IMR-90 (cell line): ENCODE data around the gene ABHD2. TPM values are rescaled to one million over a fixed set of nuclear protein-coding genes. Genes with fewer than 3 reads are reported as not detected.
"Not testable (repeated sequence)": the region's sequence is repeated elsewhere in the genome, so short reads cannot be mapped to it uniquely, and the experiment has no call there.

Experiments
- ATAC-seq: fragments of 200-7000 bp; cut with Tn5 transposase; 2 replicates; pipeline ENCODE4 v1.9.1; 2020; ENCODE audit warnings: low read depth, mild to moderate bottlenecking, moderate library complexity
- BruUV-seq: library from RNA; stranded (reverse); fragments of 400-500 nt; replicated peaks from 2 replicates; lab custom pipeline; 2021; lab: Mats Ljungman, UMichigan
- CTCF ChIA-PET: fragments of 300-600 bp; formaldehyde crosslinking; extraction: SDS; loops from one replicate; lab custom pipeline; 2021; ENCODE audit warnings: antibody characterized with exemption; lab: Yijun Ruan, JAX
- POLR2A ChIA-PET: fragments of 300-600 bp; sonication (Branson Sonifier 250); formaldehyde crosslinking; loops from one replicate; lab custom pipeline; 2022; ENCODE audit warnings: antibody characterized with exemption; ENCODE audit not compliant: unreplicated experiment; lab: Charles Lee
- DNase-seq: peaks from one replicate; pipeline ENCODE4 v3.0.0; 2013
- H2AFZ ChIP-seq: replicated peaks from 2 replicates; pipeline ENCODE3; 2013; ENCODE audit warnings: low read length, mild to moderate bottlenecking; ENCODE audit not compliant: poor library complexity
- H2AK5ac ChIP-seq: 2 replicates; pipeline ENCODE4 v1.6.1; 2013; ENCODE audit warnings: low read depth, low read length, inconsistent platforms
- H2AK9ac ChIP-seq: replicated peaks from 2 replicates; pipeline ENCODE3; 2013; ENCODE audit warnings: mild to moderate bottlenecking, low read depth, low read length, moderate library complexity; ENCODE audit not compliant: poor library complexity
- H2BK120ac ChIP-seq: 2 replicates; pipeline ENCODE4 v1.6.1; 2013; ENCODE audit warnings: low read depth, low read length, inconsistent platforms
- H2BK15ac ChIP-seq: 3 replicates; pipeline ENCODE4 v1.6.1; 2013; ENCODE audit warnings: low read depth, low read length, inconsistent platforms
- H2BK20ac ChIP-seq: 2 replicates; pipeline ENCODE4 v1.6.1; 2013; ENCODE audit warnings: low read depth, mild to moderate bottlenecking, inconsistent platforms, low read length, moderate library complexity
- H2BK5ac ChIP-seq: 2 replicates; pipeline ENCODE4 v1.6.1; 2013; ENCODE audit warnings: mild to moderate bottlenecking, low read depth, low read length, inconsistent platforms; ENCODE audit not compliant: poor library complexity, severe bottlenecking
- H3K14ac ChIP-seq: replicated peaks from 2 replicates; pipeline ENCODE4 v1.6.1; 2013; ENCODE audit warnings: low read depth, low read length, inconsistent platforms
- H3K18ac ChIP-seq: 2 replicates; pipeline ENCODE4 v1.6.1; 2013; ENCODE audit warnings: low read depth, low read length, control low read depth
- H3K23ac ChIP-seq: 2 replicates; pipeline ENCODE4 v1.6.1; 2013; ENCODE audit warnings: low read depth, low read length, inconsistent platforms
- H3K27ac ChIP-seq: 2 replicates; pipeline ENCODE4 v1.5.1; 2013; ENCODE audit warnings: mild to moderate bottlenecking, control low read depth, low read length; ENCODE audit not compliant: insufficient read depth
- H3K27me3 ChIP-seq: 2 replicates; pipeline ENCODE4 v1.6.1; 2013; ENCODE audit warnings: low read length; ENCODE audit not compliant: control insufficient read depth, insufficient read depth
- H3K36me3 ChIP-seq: 2 replicates; pipeline ENCODE4 v1.6.1; 2013; ENCODE audit warnings: low read length, mixed read lengths; ENCODE audit not compliant: control insufficient read depth, insufficient read depth
- H3K4ac ChIP-seq: 2 replicates; pipeline ENCODE4 v1.6.1; 2013; ENCODE audit warnings: low read depth, low read length, inconsistent platforms
- H3K4me1 ChIP-seq: 2 replicates; pipeline ENCODE4 v1.6.1; 2013; ENCODE audit warnings: low read length, mixed read lengths; ENCODE audit not compliant: control insufficient read depth, insufficient read depth
- H3K4me2 ChIP-seq: 2 replicates; pipeline ENCODE4 v1.6.1; 2013; ENCODE audit warnings: low read depth, mild to moderate bottlenecking, control low read depth, low read length, moderate library complexity
- H3K4me3 ChIP-seq: 2 replicates; pipeline ENCODE4 v1.5.1; 2013; ENCODE audit warnings: low read depth, mild to moderate bottlenecking, control low read depth, low read length, moderate library complexity; ENCODE audit not compliant: insufficient read depth
- H3K56ac ChIP-seq: 2 replicates; pipeline ENCODE4 v1.6.1; 2013; ENCODE audit warnings: low read length, inconsistent platforms; ENCODE audit not compliant: insufficient read depth; ENCODE audit errors: extremely low read depth
- H3K79me1 ChIP-seq, 2 experiments: 2 replicates each; pipeline ENCODE4 v1.6.1; 2013; ENCODE audit warnings: low read length in 2 of 2, inconsistent platforms in 1 of 2, low read depth in 1 of 2
- H3K9ac ChIP-seq: 2 replicates; pipeline ENCODE4 v1.6.1; 2013; ENCODE audit warnings: low read depth, low read length, control low read depth
- H3K9me1 ChIP-seq: 2 replicates; pipeline ENCODE4 v1.6.1; 2013; ENCODE audit warnings: low read length, inconsistent platforms; ENCODE audit not compliant: insufficient read depth
- H3K9me3 ChIP-seq: 2 replicates; pipeline ENCODE4 v1.6.1; 2013; ENCODE audit warnings: low read length; ENCODE audit not compliant: control insufficient read depth, insufficient read depth
- H4K20me1 ChIP-seq: 2 replicates; pipeline ENCODE4 v1.6.1; 2013; ENCODE audit warnings: low read length, inconsistent platforms; ENCODE audit not compliant: insufficient read depth
- H4K5ac ChIP-seq: 2 replicates; pipeline ENCODE4 v1.6.1; 2013; ENCODE audit warnings: mild to moderate bottlenecking, low read depth, low read length, control low read depth
- H4K8ac ChIP-seq, 2 experiments: 2 replicates each; pipeline ENCODE4 v1.6.1; 2013; ENCODE audit warnings: low read depth in 2 of 2, low read length in 2 of 2, control low read depth in 1 of 2, inconsistent platforms in 1 of 2
- H4K91ac ChIP-seq: 2 replicates; pipeline ENCODE4 v1.6.1; 2013; ENCODE audit warnings: low read depth, low read length, inconsistent platforms; ENCODE audit not compliant: insufficient read depth
- CHD1 ChIP-seq: IDR thresholded peaks from 2 replicates; pipeline ENCODE4 v1.6.1; 2012; ENCODE audit warnings: low read depth, low read length, improper control_type of control experiment
- RFX5 ChIP-seq: IDR thresholded peaks from 2 replicates; pipeline ENCODE4 v1.8.0; 2012; ENCODE audit warnings: low read depth, mild to moderate bottlenecking, low read length, moderate library complexity
- SMC3 ChIP-seq: fragments of 150-350 bp; IDR thresholded peaks from 2 replicates; pipeline ENCODE4 v1.6.1; 2016; ENCODE audit warnings: low read depth, mild to moderate bottlenecking, antibody characterized with exemption, low read length, moderate library complexity
- WGBS, 2 experiments: methylation state at CpG; one replicate each; pipeline versions ENCODE4 v1.1.5 to v1.1.7; 2013; ENCODE audit warnings: missing lambda C conversion rate in 2 of 2; ENCODE audit not compliant: insufficient read length in 1 of 2; ENCODE audit errors: extremely low coverage in 2 of 2; 5-methylcytosine and 5-hydroxymethylcytosine counted together
- dilution Hi-C: fragments of 300-500 bp; cut with HindIII; formaldehyde crosslinking; loops from one replicate; pipeline ENCODE4 v1.14.3; 2018; ENCODE audit warnings: low sequenced_read_pairs; ENCODE audit not compliant: unreplicated experiment
- in situ Hi-C: fragments of 300-500 bp; cut with MboI; formaldehyde crosslinking; loops from 3 replicates; pipeline ENCODE4 v1.14.3; 2019; ENCODE audit warnings: low sequenced_read_pairs, inconsistent platforms, mixed read lengths
- intact Hi-C: fragments of 100-400 bp; cut with micrococcal nuclease; formaldehyde crosslinking; loops from 2 replicates; pipeline ENCODE4 v1.10.0; 2022
- polyA plus RNA-seq, 3 experiments: library from polyadenylated mRNA; depleted of rRNA; stranded (reverse); fragments of >200 nt; gene quantifications; 2 replicates each; pipeline ENCODE4 v1.2.3, GENCODE V29; 2012; ENCODE audit warnings: low replicate concordance in 1 of 3
- total RNA-seq: library from RNA; depleted of rRNA; stranded (reverse); fragments of >200 nt; gene quantifications from 2 replicates; pipeline ENCODE4 v1.2.3, GENCODE V29; 2012
- TF ChIP-seq, protein P1 (sequence below): fragments of 150-350 bp; IDR thresholded peaks from 2 replicates; pipeline ENCODE4 v1.6.1; 2016; ENCODE audit warnings: low read depth, mild to moderate bottlenecking, low read length, moderate library complexity, borderline replicate concordance

ABHD2 gene
- total and polyA plus RNA-seq, 2 of the 4 experiments (the other 2 are of a cell fraction) = 31.2 to 62.9 TPM

DNA sequence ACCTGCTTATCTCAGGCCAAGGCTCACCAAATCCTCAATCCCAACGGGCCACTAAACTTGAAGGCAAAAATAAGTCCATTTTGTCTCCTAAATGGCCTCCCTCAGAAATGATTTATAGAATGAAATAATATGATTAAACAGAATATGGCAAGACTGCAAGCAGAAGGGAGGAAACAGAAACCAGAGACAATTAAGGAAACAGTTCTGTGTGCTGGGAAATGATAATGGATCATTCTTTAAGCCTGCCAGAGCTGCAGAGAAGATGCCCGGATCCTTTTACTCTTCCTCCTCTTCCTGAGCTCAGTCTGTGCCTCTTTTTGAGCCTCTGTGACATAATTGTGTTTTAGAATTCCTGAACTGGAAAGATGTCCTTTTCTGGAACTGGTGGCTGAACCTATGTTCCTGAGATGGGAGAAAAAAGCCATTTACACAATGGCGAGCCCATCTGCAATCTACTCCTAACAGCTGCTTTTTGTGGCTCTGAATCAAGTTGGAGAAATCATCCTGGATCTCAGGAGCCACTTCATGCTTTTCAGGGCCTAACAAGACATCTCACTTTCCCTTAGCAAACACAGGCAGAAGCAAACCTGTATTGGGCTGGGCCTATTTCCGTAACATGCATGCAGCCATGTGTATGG lies 2.8 kb upstream of the ABHD2 start:
- dilution Hi-C loops = no loop called here
- Histone ChIP-seq H2AK9ac (no peak overlapping the region), H3K4me2 (no peak overlapping the region), H4K5ac (peak overlapping the region; percentile 58; the same call in 1 of the 2 replicates), H3K18ac (peak overlapping the region; percentile 1; the same call in 1 of the 2 replicates), H2AFZ (no peak overlapping the region), H2AK5ac (peak overlapping the region; percentile 27; the same call in 1 of the 2 replicates), H3K14ac (peak overlapping the region; percentile 68; the same call in 1 of the 2 replicates), H3K79me1 (peaks cover 5 to 18% of the 10 kb centered on the region in 2 experiments; a peak in 3 of 4 replicates), H3K4me1 (peaks cover 12% of the 10 kb centered on the region), H2BK120ac (peak overlapping the region; percentile 42; the same call in 1 of the 2 replicates), H3K9me3 (no peaks in the 10 kb centered on the region), H3K4ac (peak overlapping the region; percentile 21; the same call in 1 of the 2 replicates), H2BK20ac (peak overlapping the region; percentile 53), H3K27ac (no peak overlapping the region), H3K9ac (no peak overlapping the region; the same call in 1 of the 2 replicates), H4K8ac (peak overlapping the region; percentile 16 to 38; a peak in 2 of 4 replicates), H3K36me3 (no peaks in the 10 kb centered on the region), H3K4me3 (no peak overlapping the region), H4K91ac (no peak overlapping the region), H3K23ac (peak overlapping the region; percentile 12; the same call in 1 of the 2 replicates), H3K9me1 (peaks cover 9% of the 10 kb centered on the region; the same call in 1 of the 2 replicates), H3K56ac (no peak overlapping the region), H4K20me1 (no peaks in the 10 kb centered on the region), H2BK5ac (no peak overlapping the region), H3K27me3 (no peaks in the 10 kb centered on the region), H2BK15ac (peak overlapping the region; percentile 49; the same call in 1 of the 3 replicates)
- POLR2A ChIA-PET = no interaction called here
- no TSS peak for BruUV-seq
- ATAC-seq (no peak), DNase-seq (no peak)
- TF ChIP-seq RFX5 (no peak), CHD1 (no peak), SMC3 (no peak)
- TF ChIP-seq, protein P1, sequence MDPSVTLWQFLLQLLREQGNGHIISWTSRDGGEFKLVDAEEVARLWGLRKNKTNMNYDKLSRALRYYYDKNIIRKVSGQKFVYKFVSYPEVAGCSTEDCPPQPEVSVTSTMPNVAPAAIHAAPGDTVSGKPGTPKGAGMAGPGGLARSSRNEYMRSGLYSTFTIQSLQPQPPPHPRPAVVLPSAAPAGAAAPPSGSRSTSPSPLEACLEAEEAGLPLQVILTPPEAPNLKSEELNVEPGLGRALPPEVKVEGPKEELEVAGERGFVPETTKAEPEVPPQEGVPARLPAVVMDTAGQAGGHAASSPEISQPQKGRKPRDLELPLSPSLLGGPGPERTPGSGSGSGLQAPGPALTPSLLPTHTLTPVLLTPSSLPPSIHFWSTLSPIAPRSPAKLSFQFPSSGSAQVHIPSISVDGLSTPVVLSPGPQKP = no peak
- intact Hi-C loops = no loop called here
- WGBS, 2 experiments = no CpG with 5 or more reads among the region's 4 CpGs
- in situ Hi-C loops = no loop called here
- CTCF ChIA-PET = no interaction called here

- ATAC-seq, H3K36me3 ChIP-seq, H2BK20ac ChIP-seq, intact Hi-C loops, in situ Hi-C loops, H3K9ac ChIP-seq, H2AK9ac ChIP-seq, H4K91ac ChIP-seq, dilution Hi-C loops, H3K56ac ChIP-seq, H4K20me1 ChIP-seq, H3K9me1 ChIP-seq, H3K27me3 ChIP-seq, H2BK5ac ChIP-seq, H3K27ac ChIP-seq, H3K4me2 ChIP-seq, CTCF ChIA-PET, H3K23ac ChIP-seq, H2AFZ ChIP-seq, POLR2A ChIA-PET, H3K9me3 ChIP-seq, DNase-seq, H3K4me3 ChIP-seq, BruUV-seq: not testable (repeated sequence)
- Histone ChIP-seq H4K5ac (peak overlapping the region; percentile 58; the same call in 1 of the 2 replicates), H3K4me1 (peaks cover 12% of the 10 kb centered on the region), H3K4ac (peak overlapping the region; percentile 21; the same call in 1 of the 2 replicates), H2BK15ac (peak overlapping the region; percentile 49; the same call in 1 of the 3 replicates), H3K14ac (peak overlapping the region; percentile 68; the same call in 1 of the 2 replicates), H3K79me1 (peaks cover 5 to 23% of the 10 kb centered on the region in 2 experiments; a peak in 3 of 4 replicates), H3K18ac (peak overlapping the region; percentile 1; the same call in 1 of the 2 replicates), H2AK5ac (peak overlapping the region; percentile 27; the same call in 1 of the 2 replicates), H2BK120ac (peak overlapping the region; percentile 42; the same call in 1 of the 2 replicates), H4K8ac (peak overlapping the region in 1 of 2 experiments; percentile 38; a peak in 2 of 4 replicates)
- WGBS, 2 experiments = no CpG with 5 or more reads among the region's 1 CpG
These were observed 2.3 kb upstream of the ABHD2 start for GRCh38 chr15:89085933-89086332.
